ENCODE results near the gene GSTM2.
"Not testable (repeated sequence)": the region's sequence is repeated elsewhere in the genome, so short reads cannot be mapped to it uniquely, and the experiment has no call there.

Gene GSTM2

GRCh38 chr1:109704173-109704572, 36.3 kb downstream of the GSTM2 start:
- Histone ChIP-seq H3K27me3 (ENCODE audit: control insufficient read depth, insufficient read depth, low read length) (no peaks in the 10 kb centered on the region), H3K9ac (ENCODE audit: low read length) (no peak overlapping the region), H3K4me3 (ENCODE audit: low read length) (no peak overlapping the region), H3K4me1 (ENCODE audit: control insufficient read depth, insufficient read depth, low read length) (no peaks in the 10 kb centered on the region), H3K27ac (ENCODE audit: low read depth, low read length) (no peak overlapping the region), H3K36me3 (ENCODE audit: control insufficient read depth, insufficient read depth, low read length) (no peaks in the 10 kb centered on the region)

DNA sequence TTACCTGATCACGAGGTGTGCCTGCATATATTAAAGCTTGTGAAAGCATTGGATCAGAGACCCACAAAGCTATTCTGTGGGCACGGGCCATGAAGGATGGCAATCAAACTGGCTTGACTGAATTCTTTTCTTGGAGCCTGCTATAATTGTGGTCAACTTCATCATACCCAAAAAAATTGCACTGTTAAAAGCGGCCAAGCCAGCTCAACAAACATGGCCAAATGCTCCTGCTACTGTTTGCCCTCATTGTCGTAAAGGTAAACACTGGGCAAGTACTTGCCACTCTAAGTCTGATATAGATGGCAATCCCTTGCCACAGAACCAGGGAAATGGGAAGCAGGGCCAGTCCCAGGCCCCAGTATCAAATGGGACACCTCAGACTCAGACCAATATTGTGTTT, 37.6 kb downstream of the GSTM2 start:
- no peaks in the 10 kb centered on the region for H3K27me3 ChIP-seq (ENCODE audit: control insufficient read depth, insufficient read depth, low read length)
- no peak overlapping the region for H3K27ac ChIP-seq (ENCODE audit: low read depth, low read length)
- no peaks in the 10 kb centered on the region for H3K36me3 ChIP-seq (ENCODE audit: control insufficient read depth, insufficient read depth, low read length)
- H3K4me3 ChIP-seq (ENCODE audit: low read length), result no peak overlapping the region
- H3K4me1 ChIP-seq (ENCODE audit: control insufficient read depth, insufficient read depth, low read length), result no peaks in the 10 kb centered on the region
- no peak overlapping the region for H3K9ac ChIP-seq (ENCODE audit: low read length)

- H3K36me3 ChIP-seq (ENCODE audit: control insufficient read depth, insufficient read depth, low read length); H3K27ac ChIP-seq (ENCODE audit: low read depth, low read length); H3K9ac ChIP-seq (ENCODE audit: low read length); H3K4me3 ChIP-seq (ENCODE audit: low read length); H3K27me3 ChIP-seq (ENCODE audit: control insufficient read depth, insufficient read depth, low read length); H3K4me1 ChIP-seq (ENCODE audit: control insufficient read depth, insufficient read depth, low read length): not testable (repeated sequence)
Measured at GRCh38 chr1:109708949-109709348, 41.1 kb downstream of the GSTM2 start.

GRCh38 chr1:109709822-109710221, 42.0 kb downstream of the GSTM2 start:
- H3K27me3 ChIP-seq (ENCODE audit: control insufficient read depth, insufficient read depth, low read length); H3K9ac ChIP-seq (ENCODE audit: low read length); H3K4me1 ChIP-seq (ENCODE audit: control insufficient read depth, insufficient read depth, low read length); H3K36me3 ChIP-seq (ENCODE audit: control insufficient read depth, insufficient read depth, low read length); H3K4me3 ChIP-seq (ENCODE audit: low read length); H3K27ac ChIP-seq (ENCODE audit: low read depth, low read length): not testable (repeated sequence)

DNA sequence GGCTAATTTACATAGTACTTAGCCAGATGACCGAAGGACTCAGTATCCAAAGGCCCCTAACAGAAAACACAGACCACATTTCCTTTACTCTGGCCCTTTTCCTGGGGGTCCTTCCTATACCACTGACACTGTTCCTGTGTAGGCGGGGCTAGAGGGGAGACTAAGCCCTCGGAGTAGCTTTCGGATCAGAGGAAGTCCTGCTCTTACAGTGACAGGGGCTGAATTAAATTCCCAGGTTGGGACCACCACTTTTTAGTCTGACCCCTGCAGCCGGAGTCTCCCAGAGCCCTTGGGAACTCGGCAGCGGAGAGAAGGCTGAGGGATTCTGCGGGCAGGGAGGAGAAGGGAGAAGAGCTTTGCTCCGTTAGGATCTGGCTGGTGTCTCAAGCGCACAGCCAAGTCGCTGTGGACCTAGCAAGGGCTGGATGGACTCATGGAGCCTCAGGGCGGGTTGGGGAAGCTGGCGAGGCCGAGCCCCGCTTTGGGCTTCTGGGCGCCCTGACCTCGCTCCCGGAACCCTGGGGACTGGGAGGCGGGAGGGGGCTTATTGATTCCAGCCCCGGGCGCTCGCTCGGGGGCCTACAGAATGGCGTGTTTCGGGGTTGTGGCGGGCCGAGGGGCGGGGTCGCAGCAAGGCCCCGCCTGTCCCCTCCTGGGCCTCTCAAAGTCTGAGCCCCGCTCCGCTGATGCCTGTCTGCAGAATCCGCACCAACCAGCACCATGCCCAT, 43.9 kb downstream of the GSTM2 start, which contains the start of gene GSTM5:
GSTM5 (plus strand) TSS at position 659 of the 728 bp plus-strand sequence; CDS start at position 721, 62 bp downstream.
- H3K27me3 ChIP-seq (ENCODE audit: control insufficient read depth, insufficient read depth, low read length); H3K36me3 ChIP-seq (ENCODE audit: control insufficient read depth, insufficient read depth, low read length); H3K9ac ChIP-seq (ENCODE audit: low read length); H3K27ac ChIP-seq (ENCODE audit: low read depth, low read length); H3K4me1 ChIP-seq (ENCODE audit: control insufficient read depth, insufficient read depth, low read length): not testable (repeated sequence)
- H3K4me3 ChIP-seq (ENCODE audit: low read length), result peak within 1 kb of the TSS; percentile 41

DNA sequence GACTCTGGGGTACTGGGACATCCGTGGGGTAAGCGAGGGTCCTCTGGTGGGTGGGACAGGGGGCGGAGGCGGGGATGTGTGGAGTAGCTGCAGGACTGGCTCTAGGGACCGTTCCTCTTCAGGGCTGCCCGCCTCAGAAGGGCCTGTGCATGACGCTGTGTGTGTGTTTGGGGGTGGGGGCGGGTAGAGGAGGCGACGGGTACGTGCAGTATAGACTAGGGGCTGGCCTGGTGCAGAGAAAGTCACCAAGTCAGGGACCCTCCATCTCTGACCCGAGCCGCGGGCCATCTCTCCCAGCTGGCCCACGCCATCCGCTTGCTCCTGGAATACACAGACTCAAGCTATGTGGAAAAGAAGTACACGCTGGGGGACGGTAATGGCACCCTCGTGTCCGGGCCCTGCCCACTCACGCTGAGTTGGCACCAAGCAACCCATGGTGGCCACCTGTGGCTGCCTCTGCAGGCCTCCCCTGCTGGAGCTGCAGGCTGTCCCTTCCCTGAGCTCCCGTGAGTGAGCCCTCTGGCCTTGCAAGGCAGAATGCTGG, 44.5 kb downstream of the GSTM2 start:
- Histone ChIP-seq H3K9ac (ENCODE audit: low read length) (no peak overlapping the region), H3K27me3 (ENCODE audit: control insufficient read depth, insufficient read depth, low read length) (no peaks in the 10 kb centered on the region), H3K36me3 (ENCODE audit: control insufficient read depth, insufficient read depth, low read length) (no peaks in the 10 kb centered on the region), H3K27ac (ENCODE audit: low read depth, low read length) (no peak overlapping the region), H3K4me3 (ENCODE audit: low read length) (peak overlapping the region; percentile 41), H3K4me1 (ENCODE audit: control insufficient read depth, insufficient read depth, low read length) (no peaks in the 10 kb centered on the region)

DNA sequence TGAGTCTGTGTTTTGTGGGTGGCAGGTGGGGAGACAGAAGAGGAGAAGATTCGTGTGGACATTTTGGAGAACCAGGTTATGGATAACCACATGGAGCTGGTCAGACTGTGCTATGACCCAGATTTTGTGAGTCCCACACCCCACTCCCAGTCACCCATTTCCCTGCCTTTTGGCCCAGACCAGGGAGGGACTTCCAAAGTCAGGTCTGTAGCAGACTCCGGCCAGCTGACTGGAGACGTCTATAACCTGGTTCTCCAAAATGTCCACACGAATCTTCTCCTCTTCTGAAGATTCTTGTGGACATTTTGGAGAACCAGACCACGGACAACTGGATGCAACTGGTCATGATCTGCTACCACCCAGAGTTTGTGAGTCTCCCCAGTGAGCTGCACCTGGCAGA, 45.8 kb downstream of the GSTM2 start:
- H3K27ac ChIP-seq (ENCODE audit: low read depth, low read length), result no peak overlapping the region

DNA sequence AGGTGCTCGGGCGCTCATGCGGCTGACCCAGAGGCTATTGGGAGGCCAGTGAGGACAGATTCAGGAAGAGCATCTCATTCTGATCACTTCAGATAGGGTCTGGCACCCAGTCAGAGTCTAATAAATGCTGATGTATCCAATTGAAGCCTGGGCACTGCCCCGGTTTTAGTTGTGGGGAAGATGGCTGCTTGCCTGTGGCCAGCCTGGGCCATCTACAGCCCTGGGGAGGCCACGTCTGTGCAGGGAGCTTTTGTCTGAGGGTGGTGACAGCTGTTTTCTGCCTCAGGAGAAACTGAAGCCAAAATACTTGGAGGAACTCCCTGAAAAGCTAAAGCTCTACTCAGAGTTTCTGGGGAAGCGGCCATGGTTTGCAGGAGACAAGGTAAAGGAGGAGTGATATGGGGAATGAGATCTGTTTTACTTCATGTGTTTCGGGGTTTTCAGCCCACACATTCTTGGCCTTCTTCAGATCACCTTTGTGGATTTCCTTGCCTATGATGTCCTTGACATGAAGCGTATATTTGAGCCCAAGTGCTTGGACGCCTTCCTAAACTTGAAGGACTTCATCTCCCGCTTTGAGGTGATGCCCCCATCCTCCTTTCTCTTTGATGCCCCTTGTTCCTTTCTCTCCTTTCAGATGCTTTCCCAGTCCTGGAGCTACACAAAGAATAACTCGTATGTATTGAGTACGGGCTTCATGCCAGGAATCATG, 47.0 kb downstream of the GSTM2 start:
- Histone ChIP-seq H3K27ac (ENCODE audit: low read depth, low read length) (no peak overlapping the region), H3K36me3 (ENCODE audit: control insufficient read depth, insufficient read depth, low read length) (no peaks in the 10 kb centered on the region), H3K9ac (ENCODE audit: low read length) (no peak overlapping the region), H3K27me3 (ENCODE audit: control insufficient read depth, insufficient read depth, low read length) (no peaks in the 10 kb centered on the region), H3K4me1 (ENCODE audit: control insufficient read depth, insufficient read depth, low read length) (no peaks in the 10 kb centered on the region), H3K4me3 (ENCODE audit: low read length) (no peak overlapping the region)

More for the DNA sequence above, 45.8 kb downstream of the GSTM2 start:
- Histone ChIP-seq H3K4me1 (ENCODE audit: control insufficient read depth, insufficient read depth, low read length) (no peaks in the 10 kb centered on the region), H3K4me3 (ENCODE audit: low read length) (no peak overlapping the region), H3K36me3 (ENCODE audit: control insufficient read depth, insufficient read depth, low read length) (no peaks in the 10 kb centered on the region), H3K9ac (ENCODE audit: low read length) (no peak overlapping the region), H3K27me3 (ENCODE audit: control insufficient read depth, insufficient read depth, low read length) (no peaks in the 10 kb centered on the region)

DNA sequence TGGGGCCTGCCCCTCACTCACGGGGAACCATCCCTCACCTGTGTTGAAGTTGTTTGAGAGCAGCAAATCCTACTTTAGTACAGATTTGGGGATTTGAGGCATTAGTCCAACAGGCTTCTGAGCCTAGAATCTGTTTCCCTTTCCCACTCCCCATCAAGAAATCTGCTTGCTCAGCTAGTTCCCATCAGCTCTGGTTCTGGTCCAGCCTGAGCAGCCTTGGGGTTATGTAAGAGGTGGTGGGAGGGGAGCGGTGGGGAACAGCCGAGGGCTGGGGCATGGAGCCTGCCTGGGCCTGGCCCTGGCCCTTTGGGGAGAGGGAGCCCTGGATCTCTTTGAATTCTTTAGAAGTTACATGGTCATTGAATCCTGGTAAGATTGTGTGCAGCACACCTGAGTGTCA, 48.3 kb downstream of the GSTM2 start:
- Histone ChIP-seq H3K27ac (ENCODE audit: low read depth, low read length) (no peak overlapping the region), H3K36me3 (ENCODE audit: control insufficient read depth, insufficient read depth, low read length) (no peaks in the 10 kb centered on the region), H3K4me1 (ENCODE audit: control insufficient read depth, insufficient read depth, low read length) (no peaks in the 10 kb centered on the region), H3K27me3 (ENCODE audit: control insufficient read depth, insufficient read depth, low read length) (no peaks in the 10 kb centered on the region), H3K4me3 (ENCODE audit: low read length) (no peak overlapping the region), H3K9ac (ENCODE audit: low read length) (no peak overlapping the region)

GRCh38 chr1:109716570-109717090, 48.8 kb downstream of the GSTM2 start:
- H3K9ac ChIP-seq (ENCODE audit: low read length), result no peak overlapping the region

GRCh38 chr1:109717729-109718128, 49.9 kb downstream of the GSTM2 start:
- Histone ChIP-seq H3K27me3 (ENCODE audit: control insufficient read depth, insufficient read depth, low read length) (no peaks in the 10 kb centered on the region), H3K4me3 (ENCODE audit: low read length) (no peak overlapping the region), H3K27ac (ENCODE audit: low read depth, low read length) (no peak overlapping the region), H3K9ac (ENCODE audit: low read length) (no peak overlapping the region), H3K36me3 (ENCODE audit: control insufficient read depth, insufficient read depth, low read length) (no peaks in the 10 kb centered on the region), H3K4me1 (ENCODE audit: control insufficient read depth, insufficient read depth, low read length) (no peaks in the 10 kb centered on the region)

More at GRCh38 chr1:109716570-109717090, 48.8 kb downstream of the GSTM2 start:
- Histone ChIP-seq H3K36me3 (ENCODE audit: control insufficient read depth, insufficient read depth, low read length) (no peaks in the 10 kb centered on the region), H3K4me3 (ENCODE audit: low read length) (no peak overlapping the region), H3K27me3 (ENCODE audit: control insufficient read depth, insufficient read depth, low read length) (no peaks in the 10 kb centered on the region), H3K4me1 (ENCODE audit: control insufficient read depth, insufficient read depth, low read length) (no peaks in the 10 kb centered on the region), H3K27ac (ENCODE audit: low read depth, low read length) (no peak overlapping the region)

- Histone ChIP-seq H3K9ac (ENCODE audit: low read length) (no peak overlapping the region), H3K27ac (ENCODE audit: low read depth, low read length) (no peak overlapping the region), H3K4me1 (ENCODE audit: control insufficient read depth, insufficient read depth, low read length) (peaks cover under 1% of the 10 kb centered on the region), H3K36me3 (ENCODE audit: control insufficient read depth, insufficient read depth, low read length) (no peaks in the 10 kb centered on the region), H3K4me3 (ENCODE audit: low read length) (no peak overlapping the region), H3K27me3 (ENCODE audit: control insufficient read depth, insufficient read depth, low read length) (no peaks in the 10 kb centered on the region)
Measured at GRCh38 chr1:109718495-109718894, 50.6 kb downstream of the GSTM2 start.

All from rectal smooth muscle tissue (tissue), 1 donor.